ENCODE data around the gene JARID2. TPM values are rescaled to one million over a fixed set of nuclear protein-coding genes. Genes with fewer than 3 reads are reported as not detected.

Gene JARID2
- total and polyA plus RNA-seq, 2 of the 13 experiments (the other 11 are each of a cell fraction or from before 2014, with no cell fraction given) = 7.5 to 10.3 TPM

- TF ChIP-seq ZNF503 (CRISPR knock-in tag; IDR thresholded peaks at IDR 0.05) (no peak), U2AF1 (optimal IDR thresholded peaks at IDR 0.05; ENCODE audit: low read depth, low read length) (no peak), THAP9 (CRISPR knock-in tag; IDR thresholded peaks at IDR 0.05; ENCODE audit: borderline replicate concordance) (no peak), ZNF446 (CRISPR knock-in tag; IDR thresholded peaks at IDR 0.05) (no peak), NAIF1 (CRISPR knock-in tag; IDR thresholded peaks at IDR 0.05; ENCODE audit: borderline replicate concordance) (no peak), ATAD3A (CRISPR knock-in tag; IDR thresholded peaks at IDR 0.05) (no peak), SP2 (CRISPR knock-in tag; IDR thresholded peaks at IDR 0.05) (no peak), CENPX (CRISPR knock-in tag; IDR thresholded peaks at IDR 0.05) (no peak), PHF8 (CRISPR knock-in tag; IDR thresholded peaks at IDR 0.05) (peak; percentile 52; the same call in 1 of the 2 replicates), ZNF256 (CRISPR knock-in tag; conservative IDR thresholded peaks at IDR 0.05) (no peak), REST (IDR thresholded peaks at IDR 0.05; ENCODE audit: borderline replicate concordance in 1 of 2, low read depth in 1 of 2, low read length in 2 of 2) (no peak), ZMYM4 (CRISPR knock-in tag; IDR thresholded peaks at IDR 0.05) (peak; percentile 71), HDAC1 (CRISPR knock-in tag; IDR thresholded peaks at IDR 0.05) (peak; percentile 73), SPEN (CRISPR knock-in tag; IDR thresholded peaks at IDR 0.05; ENCODE audit: low read depth) (peak; percentile 59; the same call in 1 of the 2 replicates), ZNF180 (CRISPR knock-in tag; IDR thresholded peaks at IDR 0.05; ENCODE audit: borderline replicate concordance, low read depth) (no peak), ZNF775 (CRISPR knock-in tag; IDR thresholded peaks at IDR 0.05; ENCODE audit: borderline replicate concordance) (no peak), FOXC1 (CRISPR knock-in tag; IDR thresholded peaks at IDR 0.05; ENCODE audit: borderline replicate concordance) (no peak; the same call in 1 of the 2 replicates), MIXL1 (CRISPR knock-in tag; IDR thresholded peaks at IDR 0.05) (no peak; the same call in 1 of the 2 replicates), ZFP36 (IDR thresholded peaks at IDR 0.05; ENCODE audit: borderline replicate concordance, low read depth, low read length, partially characterized antibody) (no peak), TOPORS (CRISPR knock-in tag; IDR thresholded peaks at IDR 0.05) (0 out of 2 replicates have a peak, but pooled peaks have one; percentile 44), ZNF556 (CRISPR knock-in tag; IDR thresholded peaks at IDR 0.05; ENCODE audit: borderline replicate concordance) (no peak)
Observed at GRCh38 chr6:15248451-15249370, 2.8 kb downstream of the JARID2 start (continued).

All from HepG2 (cell line).